ENCODE measurements around the gene PFKFB2.
"Not testable (repeated sequence)": the region's sequence is repeated elsewhere in the genome, so short reads cannot be mapped to it uniquely, and the experiment has no call there.

The PFKFB2 gene

DNA sequence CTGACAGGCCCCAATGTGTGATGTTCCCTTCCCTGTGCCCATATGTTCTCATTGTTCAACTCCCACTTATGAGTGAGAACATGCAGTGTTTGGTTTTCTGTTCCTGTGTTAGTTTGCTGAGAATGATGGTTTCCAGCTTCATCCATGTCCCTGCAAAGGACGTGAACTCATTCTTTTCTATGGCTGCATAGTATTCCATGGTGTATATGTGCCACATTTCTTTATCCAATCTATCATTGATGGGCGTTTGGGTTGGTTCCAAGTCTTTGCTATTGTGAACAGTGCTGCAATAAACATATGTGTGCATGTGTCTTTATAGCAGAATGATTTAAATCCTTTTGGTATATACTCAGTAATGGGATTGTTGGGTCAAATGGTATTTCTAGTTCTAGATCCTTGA, 11.7 kb upstream of the PFKFB2 start:
- DNase-seq = not testable (repeated sequence)

GRCh38 chr1:207045453-207045852, 7.6 kb upstream of the PFKFB2 start:
- DNase-seq = no peak

- DNase-seq = no peak
Observed at GRCh38 chr1:207047505-207047904, 5.6 kb upstream of the PFKFB2 start.

DNA sequence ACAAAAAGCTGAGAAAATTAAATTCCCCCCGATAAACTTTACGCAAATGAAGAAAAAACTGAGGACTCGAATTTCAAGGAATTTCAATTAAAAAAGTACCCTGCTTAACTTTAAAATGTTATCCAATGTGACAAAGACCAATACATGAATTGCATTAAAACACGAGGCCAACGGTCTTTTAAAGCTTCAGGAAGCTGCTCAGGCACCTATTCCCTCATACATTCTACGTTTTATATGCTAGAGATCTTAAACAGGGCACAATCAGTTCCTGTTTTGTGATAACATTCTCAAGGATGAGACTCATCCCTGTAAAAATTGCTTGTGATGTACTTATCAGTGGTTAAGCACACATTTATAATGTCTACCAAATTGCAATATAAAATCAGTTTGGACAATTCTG, 5.0 kb upstream of the PFKFB2 start:
- DNase-seq = no peak

GRCh38 chr1:207049054-207049453, 4.0 kb upstream of the PFKFB2 start:
- DNase-seq = no peak

- no peak for DNase-seq
Observed at GRCh38 chr1:207049514-207049913, 3.6 kb upstream of the PFKFB2 start.

DNA sequence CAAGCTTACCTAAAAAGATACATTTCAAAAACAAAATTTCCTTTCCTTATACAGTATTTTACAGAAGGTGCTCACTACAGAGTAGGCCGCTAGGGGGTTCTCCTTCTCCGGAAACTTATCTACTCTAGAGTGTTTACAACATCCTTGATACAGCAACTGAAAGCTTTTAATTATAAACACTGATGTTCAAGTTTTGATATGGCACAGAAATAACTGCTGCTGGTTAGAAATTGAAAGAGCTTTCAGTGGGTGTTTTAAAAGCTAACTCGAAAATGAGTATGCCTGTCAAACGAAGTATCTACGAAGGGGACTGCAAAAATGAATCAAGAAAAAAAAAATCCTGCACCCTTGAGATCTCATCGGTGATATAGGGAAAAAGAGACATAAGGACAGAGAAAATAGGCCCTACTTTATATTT, 3.1 kb upstream of the PFKFB2 start:
- DNase-seq = peak; percentile 44

DNA sequence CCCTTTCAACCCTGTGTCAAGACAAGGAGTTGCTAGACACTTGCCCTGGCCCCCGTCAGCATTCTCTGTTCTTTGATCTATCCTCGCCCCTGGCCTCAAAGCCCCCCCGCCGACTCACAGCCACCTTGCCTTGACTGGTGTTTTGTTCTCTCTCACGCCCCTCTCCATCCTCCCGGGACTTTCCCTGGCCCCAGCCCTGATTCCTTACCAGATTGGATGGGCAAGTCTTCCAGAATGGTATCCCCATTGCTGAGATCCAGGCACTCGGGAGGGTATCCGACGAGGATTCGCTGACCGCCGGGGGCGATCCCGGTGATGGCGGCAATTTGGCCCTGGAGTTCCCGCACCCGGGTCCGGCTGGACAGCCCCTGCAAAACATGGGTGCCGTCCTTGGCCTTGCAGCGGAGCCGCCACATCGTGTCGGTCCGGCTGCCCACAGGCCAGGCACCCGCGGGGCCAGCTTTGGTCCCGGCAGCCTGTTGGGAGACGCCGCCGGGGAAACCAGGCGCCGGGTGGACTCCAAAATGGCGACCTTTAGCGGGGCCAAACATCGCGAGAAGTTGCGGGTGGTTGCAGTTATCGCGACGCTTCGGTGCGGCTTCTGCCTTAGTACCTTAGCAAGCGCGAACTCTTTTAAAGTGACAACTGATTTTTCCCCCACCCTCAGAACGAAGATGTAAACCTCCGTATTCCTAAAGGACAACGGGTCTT, 2.4 kb upstream of the PFKFB2 start:
- peak; percentile 83 for DNase-seq

DNA sequence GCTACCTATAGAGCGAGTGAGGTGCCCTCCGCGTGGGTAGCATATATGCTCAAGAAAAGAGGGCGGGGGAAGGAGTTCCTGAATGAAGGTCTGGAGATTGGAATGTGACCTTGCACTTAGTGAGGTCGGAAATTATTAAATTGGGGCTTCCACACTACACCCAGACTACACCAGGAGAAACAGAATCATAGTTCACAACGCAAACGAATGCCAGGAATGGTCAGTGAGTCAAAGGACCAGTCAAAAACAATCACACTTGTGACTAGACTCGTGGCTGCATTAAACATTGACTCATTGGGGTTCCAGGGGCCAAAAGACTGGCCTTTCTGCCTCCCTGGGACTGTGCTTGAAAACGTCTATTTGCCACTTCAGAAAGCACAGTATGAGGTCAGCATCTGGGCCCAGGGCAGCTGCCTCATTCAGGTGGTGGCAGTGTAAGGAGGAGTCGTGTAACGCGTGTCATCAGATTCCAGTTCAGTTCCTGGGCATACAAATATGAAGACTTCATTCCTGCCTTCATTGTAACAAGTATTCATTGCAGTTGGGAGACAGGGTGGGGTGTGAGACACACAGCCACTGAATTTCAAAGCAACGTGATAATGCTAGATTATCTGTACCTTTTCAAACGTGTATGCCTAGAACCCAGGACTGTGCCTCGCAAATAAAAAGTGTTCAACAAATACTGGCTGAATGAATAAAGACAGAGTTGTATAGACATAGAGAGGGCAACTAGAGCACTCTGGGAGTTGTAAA, 1.7 kb upstream of the PFKFB2 start, which contains the start of gene YOD1:
Gene YOD1 (minus strand): TSS at position 18 of the 753 bp plus-strand sequence. CDS start 178 bp downstream, outside the sequence.
- no peak for DNase-seq

DNA sequence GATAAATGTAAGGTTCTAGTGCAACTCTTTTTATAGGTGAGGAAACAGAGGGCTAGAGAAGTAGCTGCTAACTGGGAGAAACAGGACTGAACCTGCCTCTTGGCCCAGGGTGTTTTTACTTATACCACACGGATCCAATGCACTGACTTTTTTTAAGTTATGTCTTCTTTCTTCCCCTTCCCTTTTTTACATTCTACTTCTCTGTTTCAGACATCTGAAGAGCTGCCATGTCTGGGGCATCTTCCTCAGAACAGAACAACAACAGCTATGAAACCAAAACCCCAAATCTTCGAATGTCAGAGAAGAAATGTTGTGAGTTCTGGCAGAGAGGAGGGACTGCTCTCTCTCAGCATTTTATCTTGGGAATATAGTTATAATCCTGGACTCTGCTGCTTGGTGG, 1.4 kb downstream of the PFKFB2 start:
- DNase-seq = no peak

- DNase-seq = no peak
Observed at GRCh38 chr1:207055386-207056001, 2.4 kb downstream of the PFKFB2 start.

- DNase-seq = no peak
Observed at GRCh38 chr1:207056673-207057072, 3.6 kb downstream of the PFKFB2 start.

GRCh38 chr1:207058252-207058651, 5.2 kb downstream of the PFKFB2 start:
- DNase-seq = no peak

DNA sequence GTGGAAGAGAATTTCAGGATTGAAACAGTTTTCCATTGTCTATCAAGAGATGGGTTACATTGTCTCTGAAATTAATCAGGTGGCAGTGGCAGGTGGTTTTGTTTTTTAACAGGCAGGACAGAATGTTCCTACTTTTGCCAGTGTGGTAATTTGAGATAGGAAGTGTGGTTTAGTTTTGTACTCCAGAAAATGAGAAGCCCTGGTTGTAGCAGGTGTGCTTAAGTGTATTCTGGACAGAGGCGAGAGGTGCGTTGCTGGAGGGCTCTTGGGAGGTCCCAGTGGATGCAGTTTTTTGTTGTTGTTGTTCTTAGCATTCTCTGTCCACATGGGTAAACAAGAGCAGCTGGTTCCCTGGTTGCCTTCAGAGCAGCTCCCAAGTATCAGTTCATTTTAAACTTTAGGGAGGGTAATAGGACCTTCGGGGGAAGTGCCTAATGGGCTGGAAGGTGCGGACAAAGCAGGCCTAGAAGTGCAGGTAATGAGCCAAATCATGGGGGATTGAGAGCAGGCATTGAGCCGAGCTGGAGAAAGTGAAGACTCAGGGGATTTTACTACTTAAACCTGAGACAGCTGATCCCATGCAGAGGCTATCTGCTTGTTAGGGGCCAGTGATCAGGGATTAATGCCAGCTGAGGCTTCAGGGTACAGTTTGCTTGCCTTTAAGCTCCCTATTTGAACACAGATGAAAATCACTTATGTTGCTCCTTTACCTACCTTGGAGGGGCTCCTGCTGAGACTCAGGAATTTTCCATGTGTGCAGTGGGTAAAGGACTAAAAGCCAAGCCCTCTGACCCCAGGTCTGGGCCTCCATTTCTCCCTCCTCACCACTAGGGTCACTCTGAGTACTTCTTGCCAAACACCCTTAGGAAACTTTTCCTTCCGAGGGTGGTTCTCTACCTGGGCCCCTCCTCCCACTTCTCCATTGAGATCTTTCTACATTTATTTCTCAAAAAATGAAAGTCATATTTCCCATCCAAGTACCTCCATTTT, 6.1 kb downstream of the PFKFB2 start:
- DNase-seq = no peak

GRCh38 chr1:207059881-207060280, 6.8 kb downstream of the PFKFB2 start:
- no peak for DNase-seq

DNA sequence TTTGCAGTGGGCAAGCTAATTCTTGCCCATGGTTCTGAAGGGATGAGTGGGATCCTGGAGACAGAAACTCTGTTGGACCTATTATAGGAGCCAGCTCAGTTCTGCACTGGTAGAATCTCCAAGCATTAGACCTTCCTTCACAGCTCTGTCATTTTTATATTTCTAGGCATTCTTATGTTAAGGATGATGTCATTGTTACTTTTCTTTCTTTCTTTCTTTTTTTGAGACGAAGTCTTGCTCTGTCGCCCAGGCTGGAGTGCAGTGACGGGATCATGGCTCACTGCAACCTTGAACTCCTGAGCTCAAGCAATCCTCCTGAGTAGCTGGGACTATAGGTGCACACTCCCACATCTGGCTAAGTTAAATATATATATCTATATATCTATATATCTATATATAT, 7.5 kb downstream of the PFKFB2 start:
- no peak for DNase-seq

DNA sequence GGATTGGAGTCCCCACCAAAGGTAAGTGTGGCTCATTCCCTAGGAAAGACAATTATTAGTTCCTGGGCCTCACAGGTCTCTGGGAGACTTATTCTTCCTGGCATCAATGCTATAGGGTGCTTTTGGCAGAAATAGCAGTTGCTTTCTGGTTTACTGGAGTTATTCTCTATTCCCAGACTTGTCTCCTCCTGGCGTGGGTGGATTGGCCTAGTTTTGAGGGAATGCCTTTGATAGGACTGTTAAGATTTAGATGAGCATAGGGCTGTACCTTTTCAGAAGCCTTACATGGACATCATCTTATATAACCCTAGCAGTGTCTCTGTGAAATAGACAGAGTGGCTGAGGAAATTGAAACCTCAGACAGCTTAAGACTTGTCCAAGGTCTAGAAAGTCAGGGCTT, 9.0 kb downstream of the PFKFB2 start:
- DNase-seq = no peak

- no peak for DNase-seq
Observed at GRCh38 chr1:207063014-207063413, 9.9 kb downstream of the PFKFB2 start.

DNA sequence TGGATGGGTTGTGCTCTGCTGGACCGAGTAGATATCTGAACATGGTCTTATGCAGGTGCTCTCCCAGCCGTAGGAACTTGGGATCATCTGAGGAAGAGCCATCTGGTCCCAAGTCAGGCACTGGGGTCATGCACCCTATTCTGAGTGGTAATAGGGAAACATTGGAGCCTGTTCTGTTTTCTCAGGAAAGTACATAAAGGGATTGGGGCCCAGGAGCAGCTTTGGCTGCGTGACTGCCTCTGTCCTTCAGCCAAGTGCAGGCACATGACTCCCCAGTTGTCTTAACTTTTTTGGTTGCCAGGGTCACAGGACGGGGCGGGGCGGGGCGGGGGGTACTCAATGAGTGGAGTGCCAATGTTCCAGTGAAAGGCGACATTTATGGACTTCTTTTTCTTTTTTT, 11.5 kb downstream of the PFKFB2 start:
- DNase-seq = no peak

DNA sequence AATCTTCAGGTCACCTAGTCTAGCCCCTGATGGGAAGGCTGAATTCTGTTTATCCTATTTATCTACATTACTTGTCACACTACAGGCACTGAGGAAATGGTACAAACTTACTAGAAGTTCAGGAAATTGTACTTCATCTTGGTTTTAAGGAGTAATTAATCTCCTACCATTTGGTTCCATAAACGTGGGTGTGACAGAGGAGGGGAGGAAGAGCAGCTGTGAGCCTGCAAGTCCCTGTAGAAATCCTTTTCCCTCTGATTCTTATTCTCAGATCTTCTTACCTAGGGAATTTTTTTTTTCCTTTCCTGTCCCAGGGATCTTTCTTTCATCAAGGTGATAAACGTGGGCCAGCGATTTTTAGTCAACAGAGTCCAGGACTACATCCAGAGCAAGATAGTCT, 14.1 kb downstream of the PFKFB2 start:
- DNase-seq = no peak

GRCh38 chr1:207067665-207068064, 14.6 kb downstream of the PFKFB2 start:
- DNase-seq = no peak

- DNase-seq = no peak
Observed at GRCh38 chr1:207069061-207069460, 16.0 kb downstream of the PFKFB2 start.
